ENCODE data around the gene GORASP2.

GORASP2 gene

DNA sequence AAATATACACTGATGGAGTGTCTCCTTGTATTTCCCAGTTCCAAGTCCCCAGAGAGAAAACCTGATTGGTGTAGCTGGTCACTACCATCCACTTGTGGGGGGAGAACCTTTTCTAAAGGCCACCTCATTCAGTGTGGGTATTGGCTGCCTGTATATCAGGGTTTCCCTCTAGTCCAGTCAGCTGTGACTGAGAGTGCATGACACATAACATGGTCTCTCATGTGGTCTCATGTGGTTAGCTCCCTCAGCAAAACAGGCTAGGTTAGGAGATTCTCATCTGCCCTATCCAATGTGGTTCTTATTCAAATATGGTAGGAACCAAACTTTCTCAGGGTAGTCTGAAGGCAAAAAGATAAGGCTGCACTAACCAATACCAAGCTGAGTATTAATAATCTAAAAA lies 4.1 kb upstream of the GORASP2 start:
- DNase-seq, result no peak

DNA sequence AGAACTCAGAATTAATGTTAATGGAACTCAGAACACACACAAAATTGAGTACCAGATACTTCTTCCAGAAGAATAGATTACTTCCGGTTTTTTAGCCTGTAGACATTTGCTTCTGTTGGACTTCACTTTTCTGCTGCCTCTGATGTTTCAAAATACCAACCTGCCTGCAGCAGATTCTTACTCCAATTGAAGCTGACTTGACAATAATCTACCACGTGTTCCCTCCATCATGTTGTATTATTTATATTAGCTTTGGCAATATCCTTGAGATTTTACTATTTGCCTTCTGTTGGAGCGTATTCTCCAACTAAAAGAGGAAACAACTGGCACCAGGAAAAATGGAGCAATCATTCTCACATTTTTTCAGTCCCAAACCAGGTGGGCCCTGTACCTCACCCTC lies 3.1 kb upstream of the GORASP2 start:
- DNase-seq, result no peak

DNA sequence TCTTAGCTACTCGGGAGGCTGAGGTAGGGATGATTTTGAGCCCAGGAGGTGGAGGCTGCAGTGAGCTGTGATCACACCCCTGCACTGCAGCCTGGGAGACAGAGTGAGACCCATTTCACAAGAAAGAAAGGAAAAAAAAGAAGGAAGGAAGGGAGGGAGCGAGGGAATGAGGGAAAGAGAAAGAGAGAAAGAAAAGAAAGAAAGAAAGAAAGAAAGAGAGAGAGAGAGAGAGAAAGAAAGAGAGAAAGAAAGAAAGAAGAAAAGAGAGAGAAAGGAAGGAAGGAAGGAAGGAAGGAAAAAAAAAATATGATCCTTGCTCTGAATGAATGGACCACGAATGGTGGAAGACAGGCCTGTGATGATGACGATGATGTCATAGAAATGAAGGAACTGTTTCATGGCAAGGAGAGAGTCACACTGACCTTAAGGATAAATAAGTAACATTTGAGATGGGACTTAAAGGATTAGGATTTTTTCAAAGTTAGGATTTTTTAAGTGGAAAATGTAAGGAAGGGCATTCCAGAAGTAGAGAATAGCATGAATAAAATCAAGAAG lies 2.2 kb upstream of the GORASP2 start:
- no peak for DNase-seq

DNA sequence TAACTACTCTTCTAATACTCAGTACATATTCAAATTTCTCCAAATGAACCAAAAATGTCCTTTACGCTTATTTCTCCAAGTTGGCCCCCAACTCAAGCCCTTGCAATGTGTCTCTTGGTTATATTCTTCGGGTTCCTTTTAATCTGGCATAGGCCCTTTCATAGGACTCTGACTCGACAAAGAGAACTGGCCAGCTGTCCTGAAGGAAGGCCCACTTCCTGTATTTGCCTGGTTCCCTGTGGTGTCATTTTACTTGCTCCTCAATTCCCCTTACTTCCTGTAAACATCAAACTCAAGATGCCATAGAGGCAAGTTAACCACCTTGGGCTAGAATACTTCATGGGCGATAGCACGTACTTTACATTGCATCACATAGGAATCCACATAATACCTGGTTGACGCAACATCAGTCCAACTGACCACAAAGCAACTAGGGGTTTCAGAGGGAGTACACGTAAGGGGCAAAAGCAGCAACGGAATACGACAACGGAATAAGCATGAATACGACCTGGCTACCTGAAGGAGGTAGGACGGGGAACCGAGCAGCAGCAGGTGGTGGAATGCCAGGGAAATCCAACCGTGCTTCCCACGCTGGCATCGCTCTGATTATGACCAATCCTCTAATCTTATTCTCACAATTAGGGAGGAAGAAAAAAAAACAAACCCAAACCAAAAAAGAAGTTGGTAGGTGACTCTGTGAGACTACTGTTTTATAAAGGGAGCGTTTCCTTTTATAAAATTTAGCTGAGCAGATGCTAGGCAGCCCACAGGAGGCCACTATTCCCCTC lies 823 bp upstream of the GORASP2 start:
- DNase-seq, result no peak

DNA sequence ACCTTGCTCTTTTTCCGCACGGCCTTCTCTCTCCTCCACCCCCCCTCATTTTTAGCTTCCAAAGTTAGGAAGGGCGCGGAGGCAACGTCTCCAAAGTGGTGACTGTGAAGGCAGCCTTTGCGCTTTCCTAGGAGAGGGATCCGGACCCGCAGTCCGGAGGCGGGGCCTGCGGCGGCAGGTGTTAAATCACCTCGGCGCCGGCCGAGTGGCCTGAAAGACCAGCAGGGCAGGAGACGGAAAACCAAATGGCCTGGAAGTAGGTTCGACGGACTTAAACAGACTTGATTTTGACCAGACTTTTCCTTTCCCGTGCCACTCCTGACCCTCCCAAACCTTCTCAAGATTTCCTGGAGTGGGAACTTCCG lies 615 bp downstream of the GORASP2 start:
- peak; percentile 33 for DNase-seq

DNA sequence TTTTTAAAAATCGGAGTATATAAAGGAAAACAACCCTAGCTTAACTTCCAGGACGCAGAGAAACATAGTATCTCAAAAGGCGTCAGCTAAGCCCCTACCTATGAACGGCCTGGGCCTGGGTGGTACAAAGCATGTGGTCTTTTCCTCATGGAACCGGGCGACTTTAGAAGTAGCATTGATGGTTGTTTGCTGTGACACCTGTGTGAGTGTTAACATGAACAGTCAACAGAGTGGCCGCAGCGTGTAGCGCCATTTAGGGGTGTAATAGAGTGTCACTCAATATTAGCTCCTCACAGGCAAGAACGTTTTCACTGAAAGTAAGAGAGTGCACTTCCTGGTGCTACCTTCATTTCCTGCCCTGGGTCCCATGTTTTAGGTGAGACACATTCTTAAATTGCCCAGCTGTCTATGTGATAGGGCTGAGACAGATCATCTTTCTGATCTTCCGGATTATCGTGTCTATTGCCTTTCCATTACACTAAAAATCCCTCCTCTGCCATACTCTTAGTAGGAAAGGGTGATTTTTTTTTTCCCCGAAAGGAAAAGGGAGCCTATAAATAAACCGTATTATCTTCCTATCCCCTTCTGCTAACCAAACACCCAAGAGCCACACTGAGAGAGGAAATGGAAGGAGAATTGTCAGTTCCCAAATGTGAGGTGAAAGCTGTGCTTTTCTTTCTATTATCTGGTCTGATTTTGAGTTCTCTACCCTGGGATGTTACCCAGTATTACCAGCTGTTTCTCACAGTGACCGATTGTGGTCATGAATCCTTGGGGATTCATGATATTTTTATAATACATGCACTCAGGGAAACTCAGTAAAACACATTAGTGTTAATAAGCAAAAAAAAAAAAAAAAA lies 1.3 kb downstream of the GORASP2 start:
- no peak for DNase-seq

DNA sequence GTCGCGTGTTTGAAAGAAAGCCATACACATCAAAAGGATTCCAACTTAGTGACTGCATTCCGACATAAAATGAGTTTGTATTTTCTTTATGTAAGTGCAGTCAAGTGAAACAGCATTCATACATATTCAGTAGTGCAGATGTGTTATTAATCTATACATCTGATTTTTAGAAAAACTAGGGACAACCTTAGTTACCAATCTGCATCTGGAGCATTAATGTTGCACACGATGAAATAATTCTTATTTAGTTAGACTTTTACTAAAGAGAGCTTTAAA lies 1.9 kb downstream of the GORASP2 start:
- no peak for DNase-seq

DNA sequence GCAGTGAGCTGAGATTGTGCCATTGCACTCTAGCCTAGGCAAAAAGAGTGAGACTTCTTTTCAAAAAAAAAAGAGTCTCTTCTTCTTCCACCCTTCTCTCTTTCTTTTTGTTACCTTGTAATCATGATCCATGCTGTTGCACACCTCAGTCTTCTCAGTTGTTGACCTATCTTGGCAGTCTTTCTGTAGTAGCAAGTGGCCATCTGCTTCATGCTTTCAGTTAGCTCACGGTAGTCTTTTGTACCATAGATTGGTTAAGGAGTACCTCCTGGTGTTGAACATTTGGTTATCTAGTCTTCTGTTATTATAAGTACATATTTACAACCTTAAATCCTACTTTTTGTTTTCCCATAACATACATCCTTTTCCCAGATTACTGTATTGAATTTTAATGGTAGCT lies 3.1 kb downstream of the GORASP2 start:
- no peak for DNase-seq

DNA sequence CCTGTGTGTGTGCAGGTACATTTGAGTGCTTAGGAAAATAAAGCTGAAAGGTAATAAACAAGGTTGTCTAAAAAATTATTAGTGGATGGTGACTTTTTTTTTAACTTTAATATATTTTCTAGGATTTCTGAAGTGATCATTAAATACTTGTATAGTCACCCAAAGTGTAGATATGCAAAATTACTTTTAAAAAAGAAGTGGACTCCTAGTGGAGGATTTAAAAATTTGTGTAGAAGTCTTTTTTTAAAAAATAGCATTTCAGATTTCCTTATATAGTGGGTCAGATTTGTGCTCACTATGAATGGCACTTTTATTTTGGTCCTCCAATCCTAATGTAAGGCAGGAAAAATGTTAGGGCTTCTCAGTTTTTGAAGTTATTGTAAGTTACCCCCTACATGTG lies 3.9 kb downstream of the GORASP2 start:
- no peak for DNase-seq

DNA sequence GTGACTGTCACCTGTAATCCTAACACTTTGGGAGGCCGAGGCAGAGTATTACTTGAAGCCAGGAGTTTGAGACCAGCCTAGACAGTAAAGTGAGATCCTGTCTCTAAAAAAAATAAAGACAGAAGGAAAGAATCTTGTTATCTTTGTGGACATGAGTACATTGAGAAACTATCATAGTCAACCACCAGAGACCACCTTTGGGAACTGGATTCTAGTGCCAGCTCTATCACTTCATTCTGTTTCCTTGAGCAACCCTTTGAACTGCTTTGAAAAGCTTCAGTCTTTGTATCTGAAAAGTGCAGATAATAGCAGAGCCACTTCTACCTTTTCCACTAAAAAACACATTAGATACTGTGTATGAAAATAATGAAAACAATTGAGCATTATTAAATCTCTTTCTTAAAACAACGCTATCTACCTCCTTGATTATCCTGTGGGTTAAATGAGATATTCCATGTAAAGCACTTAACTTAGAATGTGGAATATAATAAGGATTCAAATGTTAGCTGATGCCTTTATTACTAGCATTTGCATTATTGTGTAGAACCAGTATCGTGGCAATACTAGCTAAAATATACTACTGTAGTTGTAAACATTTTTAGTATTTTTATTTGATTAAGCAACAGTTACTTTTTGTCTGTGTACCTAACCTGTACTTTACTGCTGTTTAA lies 8.8 kb downstream of the GORASP2 start:
- DNase-seq, result no peak

DNA sequence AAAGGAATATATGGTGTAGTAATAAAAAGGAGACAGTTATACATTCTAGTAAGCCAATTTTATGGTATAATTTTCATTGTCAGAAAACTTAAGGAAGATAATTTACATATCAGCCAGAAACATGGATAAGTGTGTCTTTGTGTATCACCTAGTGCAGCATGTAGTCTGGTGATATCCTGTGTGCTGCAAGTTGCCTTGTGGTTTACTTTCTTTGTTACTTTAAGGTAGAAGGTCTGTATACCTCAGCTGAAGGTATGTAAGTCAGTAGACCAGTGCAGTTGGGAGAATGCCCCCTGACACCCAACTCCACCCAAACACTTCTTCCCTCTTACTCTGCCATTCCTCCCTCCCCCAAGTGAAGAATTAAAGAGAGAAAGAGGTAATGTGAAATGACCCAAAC lies 11.0 kb downstream of the GORASP2 start:
- no peak for DNase-seq

DNA sequence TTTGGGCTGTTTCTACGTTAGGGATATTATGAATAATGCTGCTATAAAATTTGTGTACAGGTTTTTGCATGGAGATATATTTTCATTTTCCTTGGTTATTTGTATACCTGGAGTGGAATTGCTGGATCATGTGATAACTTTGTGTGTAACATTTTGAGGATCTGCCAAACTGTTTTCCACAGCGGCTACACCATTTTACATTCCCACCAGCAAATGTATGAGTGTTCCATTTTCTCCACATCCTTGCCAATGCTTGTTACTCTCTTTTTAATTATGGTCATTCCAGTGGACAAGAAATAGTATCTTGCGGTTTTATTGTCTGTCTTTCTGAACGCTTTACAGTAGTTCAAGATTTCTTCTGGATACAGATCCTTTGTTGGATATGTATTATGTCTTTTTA lies 13.6 kb downstream of the GORASP2 start:
- DNase-seq, result no peak

DNA sequence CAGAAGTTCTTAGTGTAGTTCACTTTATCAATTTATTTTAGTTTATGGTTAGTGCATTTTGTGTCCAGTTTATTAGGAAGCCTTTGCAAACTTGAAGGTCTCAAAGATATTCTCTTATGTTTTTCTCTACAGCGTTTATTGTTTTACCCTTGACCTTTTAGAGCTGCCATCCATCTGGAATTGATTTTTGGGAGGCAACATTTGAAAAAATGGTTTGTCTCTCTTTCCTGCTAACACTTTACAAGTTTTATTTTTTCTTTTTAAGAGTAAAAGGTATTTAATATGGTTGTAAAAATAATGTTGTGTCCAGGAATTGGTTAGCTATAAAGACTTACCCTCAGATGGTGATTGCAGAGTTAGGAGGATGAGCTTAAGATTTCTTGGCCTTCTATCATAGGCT lies 14.0 kb downstream of the GORASP2 start:
- no peak for DNase-seq

DNA sequence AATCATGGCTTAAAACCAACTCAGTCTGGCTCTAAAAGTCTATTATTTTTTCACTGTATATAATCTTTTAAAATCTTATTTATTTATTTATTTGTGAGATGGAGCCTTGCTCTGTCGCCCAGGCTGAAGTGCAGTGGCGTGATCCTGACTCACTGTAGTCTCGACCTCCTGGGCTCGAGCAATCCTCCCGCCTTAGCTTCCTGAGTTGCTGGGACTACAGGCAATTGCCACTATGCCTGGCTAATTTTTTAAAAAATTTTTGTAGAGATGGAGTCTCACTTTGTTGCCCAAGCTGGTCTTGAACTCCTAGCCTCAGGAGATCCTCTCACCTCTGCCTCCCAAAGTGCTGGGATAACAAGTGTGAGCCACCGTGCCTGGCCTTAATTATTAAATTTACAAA lies 14.5 kb downstream of the GORASP2 start:
- no peak for DNase-seq

DNA sequence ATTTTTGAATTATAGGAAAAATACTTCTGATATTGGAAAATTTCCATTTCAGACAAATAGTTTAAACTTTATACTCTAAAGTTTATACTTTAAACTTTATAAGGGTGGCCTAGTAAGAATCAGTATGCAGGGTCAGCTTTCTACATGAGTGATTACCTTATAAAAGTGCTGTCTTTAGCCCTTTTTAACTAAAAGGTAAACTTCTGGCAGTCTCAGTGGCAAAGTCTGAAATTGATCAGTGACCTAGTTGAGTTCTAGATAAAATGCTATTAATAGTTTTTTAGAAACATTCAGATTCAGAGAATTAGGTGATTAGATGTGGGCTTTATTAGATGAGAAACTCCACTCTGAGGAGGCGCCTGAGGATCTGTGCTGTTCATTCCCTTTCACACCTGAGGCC lies 15.5 kb downstream of the GORASP2 start:
- no peak for DNase-seq

DNA sequence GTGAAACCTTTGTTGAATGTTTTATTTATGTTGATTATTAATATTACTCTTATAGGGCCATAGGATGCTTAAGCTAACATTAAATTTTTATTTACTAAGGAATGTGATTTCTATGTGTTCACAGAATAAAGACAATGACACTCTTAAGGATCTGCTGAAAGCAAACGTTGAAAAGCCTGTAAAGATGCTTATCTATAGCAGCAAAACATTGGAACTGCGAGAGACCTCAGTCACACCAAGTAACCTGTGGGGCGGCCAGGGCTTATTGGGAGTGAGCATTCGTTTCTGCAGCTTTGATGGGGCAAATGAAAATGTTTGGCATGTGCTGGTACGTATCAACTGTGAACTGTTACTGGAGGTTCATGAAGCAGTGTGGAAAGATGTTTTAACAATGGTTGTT lies 20.4 kb downstream of the GORASP2 start:
- no peak for DNase-seq

DNA sequence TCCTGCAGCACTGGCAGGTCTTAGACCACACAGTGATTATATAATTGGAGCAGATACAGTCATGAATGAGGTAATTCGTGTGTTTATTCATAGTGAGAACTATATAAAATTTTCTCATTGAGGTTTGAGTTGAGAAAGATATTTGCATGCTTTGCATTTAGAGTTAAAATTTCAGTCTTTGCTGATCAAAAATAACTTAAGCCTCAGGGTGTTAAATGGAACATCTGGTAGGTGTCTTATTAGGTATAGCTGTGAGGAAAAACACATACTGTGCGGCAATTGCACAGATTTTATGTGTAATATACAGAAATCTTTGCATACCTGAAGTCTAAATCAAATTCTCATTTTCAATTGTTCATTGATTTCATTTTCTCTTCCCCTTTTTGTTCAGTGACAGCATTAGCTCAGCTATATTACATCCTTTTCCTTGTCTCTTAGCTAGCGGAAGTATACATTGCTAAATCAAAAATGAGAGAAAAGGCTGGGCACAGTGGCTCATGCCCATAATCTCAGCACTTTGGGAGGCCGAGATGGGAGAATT lies 21.2 kb downstream of the GORASP2 start:
- DNase-seq, result no peak

DNA sequence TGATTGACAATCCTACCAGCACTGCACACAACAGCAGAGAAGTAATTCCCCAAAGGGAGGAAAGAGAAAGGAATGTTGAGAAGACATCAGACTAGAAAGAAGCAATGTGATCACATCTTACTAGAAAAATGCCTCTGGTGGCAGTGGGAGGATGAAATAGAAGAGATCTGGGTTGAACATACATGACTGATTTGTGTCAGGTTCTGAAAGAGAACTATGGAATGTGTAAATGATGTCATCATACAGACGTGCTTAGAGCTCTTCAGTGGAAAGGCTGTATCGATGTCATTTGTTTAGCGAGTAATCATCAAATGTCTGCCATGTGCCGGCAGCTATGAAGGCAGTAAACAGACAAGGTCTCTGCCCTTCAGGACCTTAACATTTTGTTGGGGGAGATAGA lies 24.9 kb downstream of the GORASP2 start:
- DNase-seq, result no peak

DNA sequence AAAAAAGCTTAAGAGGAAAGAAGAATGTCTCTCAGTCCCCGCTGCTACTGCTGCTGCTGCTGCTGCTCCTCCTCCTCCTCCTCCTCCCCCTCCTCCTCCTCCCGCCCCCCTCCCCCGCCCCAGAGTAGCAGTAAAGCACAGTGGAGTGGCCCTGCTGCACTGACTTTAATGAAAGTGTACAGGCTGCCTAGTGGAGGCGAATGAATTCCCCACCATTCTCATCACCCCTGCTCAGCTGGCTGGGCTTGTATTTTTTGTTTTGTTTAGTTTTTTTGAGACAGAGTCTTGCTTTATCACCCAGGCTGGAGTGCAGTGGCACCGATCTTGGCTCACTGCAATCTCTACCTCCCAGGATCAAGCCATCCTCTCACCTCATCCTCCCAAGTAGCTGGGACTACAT lies 34.3 kb downstream of the GORASP2 start:
- DNase-seq, result no peak

DNA sequence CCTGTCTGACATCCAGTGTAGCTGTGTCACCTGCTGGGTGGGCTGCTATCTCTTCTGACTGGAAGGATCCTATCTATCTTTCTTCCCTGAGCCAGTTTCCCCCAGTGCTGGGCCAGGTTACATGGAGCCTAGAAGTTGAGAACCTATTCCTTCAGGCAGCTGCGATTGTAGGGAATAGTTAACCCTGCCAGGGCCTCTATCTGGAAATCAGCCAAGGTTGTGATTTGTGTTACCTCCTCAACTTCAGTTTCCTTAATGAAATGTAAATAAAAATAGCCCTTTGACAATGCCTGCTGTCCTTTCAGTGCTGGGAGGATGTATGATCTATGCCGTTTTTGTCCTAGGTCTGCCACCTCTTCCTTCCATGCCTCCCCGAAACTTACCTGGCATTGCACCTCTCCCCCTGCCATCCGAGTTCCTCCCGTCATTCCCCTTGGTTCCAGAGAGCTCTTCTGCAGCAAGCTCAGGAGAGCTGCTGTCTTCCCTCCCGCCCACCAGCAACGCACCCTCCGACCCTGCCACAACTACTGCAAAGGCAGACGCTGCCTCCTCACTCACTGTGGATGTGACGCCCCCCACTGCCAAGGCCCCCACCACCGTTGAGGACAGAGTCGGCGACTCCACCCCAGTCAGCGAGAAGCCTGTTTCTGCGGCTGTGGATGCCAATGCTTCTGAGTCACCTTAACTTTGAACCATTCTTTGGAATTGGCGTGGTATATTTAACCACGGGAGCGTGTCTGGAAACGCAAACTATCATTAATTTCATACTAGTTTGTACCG lies 36.6 kb downstream of the GORASP2 start:
- no peak for DNase-seq

DNA sequence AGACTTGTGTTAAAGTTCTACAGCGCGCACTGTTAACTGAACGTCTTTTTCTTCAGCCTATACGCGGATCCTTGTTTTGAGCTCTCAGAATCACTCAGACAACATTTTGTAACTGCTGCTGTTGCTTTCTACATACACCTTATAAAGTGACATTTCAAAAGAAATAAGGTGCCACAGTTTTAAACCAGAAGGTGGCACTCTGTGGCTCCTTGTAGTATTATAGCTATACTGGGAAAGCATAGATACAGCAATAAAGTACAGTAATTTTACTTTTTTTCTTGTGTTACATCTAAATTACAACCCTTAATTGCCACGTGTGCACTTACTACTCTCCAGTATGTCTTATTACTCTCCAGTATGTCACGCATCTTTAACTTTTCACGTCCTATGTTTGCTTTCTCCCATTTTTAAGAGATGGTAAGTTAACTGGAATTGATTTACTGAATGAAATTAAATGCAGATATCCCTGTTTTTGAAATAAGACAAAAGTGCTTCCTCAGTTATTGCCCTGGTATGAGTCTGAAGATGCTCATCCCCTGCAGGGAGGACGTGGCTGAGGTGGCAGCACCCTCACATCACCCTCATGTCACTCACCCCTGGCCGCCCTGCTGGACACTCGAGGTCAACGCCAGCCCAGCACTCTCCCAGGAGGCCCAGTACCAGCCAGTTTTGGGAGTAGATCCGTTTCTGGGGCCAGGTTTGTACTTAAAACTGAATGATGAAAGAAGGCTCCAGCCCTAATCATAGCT lies 37.8 kb downstream of the GORASP2 start:
- DNase-seq, result no peak

DNA sequence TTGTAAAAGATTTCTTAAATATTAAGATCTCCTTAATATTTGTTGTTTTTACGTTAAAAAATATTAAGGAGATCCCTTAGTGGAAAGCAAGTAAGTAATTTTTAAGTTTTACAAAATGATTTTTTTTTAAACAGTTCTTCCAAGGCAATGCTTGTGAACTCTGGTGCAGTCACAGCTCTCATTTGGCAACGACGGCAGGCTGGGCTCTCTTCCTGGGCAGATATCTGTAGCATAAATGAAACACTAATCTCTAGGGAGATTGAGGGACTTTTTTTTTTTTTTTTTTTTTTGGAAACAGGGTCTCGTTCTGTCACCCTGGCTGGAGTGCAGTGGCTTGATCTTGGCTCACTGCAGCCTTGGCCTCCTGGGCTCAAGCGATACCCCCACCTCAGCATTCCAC lies 38.5 kb downstream of the GORASP2 start:
- DNase-seq, result no peak

Measured in NCI-H2107 (cell line).